ENCODE data around the gene CD300E.

The CD300E gene

DNA sequence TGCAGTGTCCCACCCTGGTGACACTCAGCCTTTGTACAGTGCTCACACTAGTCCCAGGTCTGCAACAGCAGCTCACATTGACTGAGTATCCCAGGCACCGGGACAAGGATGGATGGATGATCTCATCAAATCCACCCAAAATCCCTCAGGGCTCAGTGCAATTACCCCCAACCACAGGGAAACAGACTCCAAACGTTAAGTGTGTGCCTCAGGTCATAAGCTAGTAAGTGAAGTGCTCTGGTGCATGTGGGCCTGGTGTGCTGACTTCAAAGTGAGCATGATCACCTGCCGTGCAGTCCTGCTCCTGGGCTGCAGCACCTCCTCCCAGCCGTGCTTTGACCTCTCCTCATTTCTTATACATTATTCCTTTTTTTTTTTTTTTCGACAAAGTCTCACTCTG, 31.2 kb upstream of the CD300E start:
- TF ChIP-seq, protein P1, sequence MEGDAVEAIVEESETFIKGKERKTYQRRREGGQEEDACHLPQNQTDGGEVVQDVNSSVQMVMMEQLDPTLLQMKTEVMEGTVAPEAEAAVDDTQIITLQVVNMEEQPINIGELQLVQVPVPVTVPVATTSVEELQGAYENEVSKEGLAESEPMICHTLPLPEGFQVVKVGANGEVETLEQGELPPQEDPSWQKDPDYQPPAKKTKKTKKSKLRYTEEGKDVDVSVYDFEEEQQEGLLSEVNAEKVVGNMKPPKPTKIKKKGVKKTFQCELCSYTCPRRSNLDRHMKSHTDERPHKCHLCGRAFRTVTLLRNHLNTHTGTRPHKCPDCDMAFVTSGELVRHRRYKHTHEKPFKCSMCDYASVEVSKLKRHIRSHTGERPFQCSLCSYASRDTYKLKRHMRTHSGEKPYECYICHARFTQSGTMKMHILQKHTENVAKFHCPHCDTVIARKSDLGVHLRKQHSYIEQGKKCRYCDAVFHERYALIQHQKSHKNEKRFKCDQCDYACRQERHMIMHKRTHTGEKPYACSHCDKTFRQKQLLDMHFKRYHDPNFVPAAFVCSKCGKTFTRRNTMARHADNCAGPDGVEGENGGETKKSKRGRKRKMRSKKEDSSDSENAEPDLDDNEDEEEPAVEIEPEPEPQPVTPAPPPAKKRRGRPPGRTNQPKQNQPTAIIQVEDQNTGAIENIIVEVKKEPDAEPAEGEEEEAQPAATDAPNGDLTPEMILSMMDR (IDR thresholded peaks at IDR 0.05; ENCODE audit: insufficient read depth, low read depth, low read length, missing control alignments) = no peak
- DNase-seq (ENCODE audit: low read depth) = no peak
- H3K4me3 ChIP-seq (ENCODE audit: low read length) = no peak overlapping the region

DNA sequence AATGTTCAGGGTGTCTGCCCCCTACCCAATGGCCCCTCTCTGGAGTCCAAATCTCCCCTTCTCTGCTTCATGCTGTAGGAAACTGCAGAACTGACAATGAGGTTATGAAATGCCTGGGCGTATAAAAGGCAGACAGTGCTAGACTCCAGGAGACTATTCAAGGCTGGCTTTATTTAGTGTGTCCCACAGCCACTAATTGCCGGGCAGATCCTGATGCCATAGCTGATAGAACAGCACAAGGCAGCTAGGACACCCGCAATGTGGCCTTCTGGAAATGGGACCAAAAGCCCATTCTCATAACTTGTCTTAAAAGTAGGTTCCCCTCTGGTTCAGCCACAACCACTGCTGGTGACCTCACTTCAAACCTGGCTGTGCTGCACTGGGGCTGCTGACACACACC, 28.5 kb upstream of the CD300E start:
- TF ChIP-seq, protein P1 (IDR thresholded peaks at IDR 0.05; ENCODE audit: insufficient read depth, low read depth, low read length, missing control alignments) = no peak
- H3K4me3 ChIP-seq (ENCODE audit: low read length) = no peak overlapping the region
- DNase-seq (ENCODE audit: low read depth) = no peak

DNA sequence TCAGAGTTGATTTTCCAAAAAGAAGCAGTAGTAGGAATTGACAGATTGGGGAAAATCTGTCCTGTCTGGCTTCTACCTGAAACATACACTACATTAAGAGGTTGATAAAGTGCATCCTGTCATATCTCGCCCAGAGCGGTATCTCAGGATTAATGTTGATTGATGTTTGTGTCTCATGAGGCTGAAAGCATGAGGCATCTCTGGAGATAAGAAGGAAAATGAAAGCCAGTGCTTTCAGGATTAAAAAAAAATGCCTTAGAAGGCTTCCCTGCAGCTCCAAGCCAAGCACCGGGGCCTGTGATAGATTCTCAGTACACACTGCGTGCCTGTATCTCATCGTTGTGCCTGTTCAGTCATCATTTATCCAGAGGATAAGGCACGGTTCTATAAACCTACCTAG, 26.4 kb upstream of the CD300E start:
- no peak for DNase-seq (ENCODE audit: low read depth)
- no peak overlapping the region for H3K4me3 ChIP-seq (ENCODE audit: low read length)
- TF ChIP-seq, protein P1 (IDR thresholded peaks at IDR 0.05; ENCODE audit: insufficient read depth, low read depth, low read length, missing control alignments) = no peak

DNA sequence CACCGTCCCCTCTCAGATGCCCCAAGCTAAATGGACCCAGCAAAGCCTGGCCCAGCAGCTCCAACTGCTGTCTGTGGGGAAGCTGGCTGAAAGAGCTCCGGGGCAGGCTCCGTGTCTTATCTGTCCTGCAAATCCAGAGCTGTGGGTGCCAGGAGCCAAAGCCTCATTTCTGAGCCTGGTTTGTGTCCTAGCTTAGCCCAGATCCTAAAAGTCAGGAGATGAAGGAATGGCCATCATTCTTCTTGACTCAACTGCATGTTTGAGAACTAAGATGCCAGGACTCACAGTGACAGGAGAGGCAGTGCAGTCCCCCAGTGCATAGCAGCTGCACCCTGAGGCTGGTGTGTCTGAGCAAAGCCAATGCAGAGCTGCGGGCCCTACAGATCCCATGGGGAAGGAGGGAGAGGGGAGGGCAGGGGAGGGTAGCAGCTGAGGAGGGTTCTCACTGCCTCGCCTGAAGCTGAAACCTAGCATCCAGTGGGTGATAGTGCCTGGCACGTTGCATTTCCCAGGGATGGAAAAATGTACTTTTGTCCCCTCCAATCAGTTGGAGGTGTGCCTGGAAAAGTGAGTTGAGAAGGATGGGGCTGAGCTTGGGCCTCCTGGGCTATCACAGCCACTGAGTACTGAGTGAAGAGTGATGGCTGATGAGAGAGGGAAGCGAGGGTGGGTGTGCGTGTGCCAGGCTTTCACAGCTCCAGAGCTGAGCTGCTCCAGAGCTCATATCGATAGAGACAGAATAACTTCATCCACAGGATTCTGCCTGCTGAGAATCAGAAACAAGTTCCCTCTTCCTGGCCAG, 24.5 kb upstream of the CD300E start:
- no peak for DNase-seq (ENCODE audit: low read depth)
- TF ChIP-seq, protein P1 (IDR thresholded peaks at IDR 0.05; ENCODE audit: insufficient read depth, low read depth, low read length, missing control alignments) = no peak

DNA sequence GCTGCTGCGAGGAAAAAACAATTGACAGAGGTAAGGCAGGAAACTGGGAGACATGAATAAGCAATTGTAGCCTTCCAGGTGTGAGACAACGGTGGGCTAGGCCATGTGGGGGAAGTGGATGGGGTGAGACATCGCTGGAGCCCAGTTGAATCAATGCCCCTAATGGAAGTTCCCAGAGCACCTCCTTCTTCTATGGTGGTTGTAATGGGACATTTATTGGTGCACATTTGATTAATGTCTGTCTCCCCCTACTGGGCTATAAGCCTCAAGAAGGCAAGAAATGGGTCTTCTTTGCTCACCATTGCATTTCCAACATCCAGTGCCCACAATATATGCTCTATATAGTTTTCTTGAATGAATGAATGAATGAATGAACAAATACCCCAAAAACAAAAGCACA, 22.7 kb upstream of the CD300E start:
- no peak for DNase-seq (ENCODE audit: low read depth)
- no peak overlapping the region for H3K4me3 ChIP-seq (ENCODE audit: low read length)
- TF ChIP-seq, protein P1 (IDR thresholded peaks at IDR 0.05; ENCODE audit: insufficient read depth, low read depth, low read length, missing control alignments) = peak; percentile 44

More for the DNA sequence above, 24.5 kb upstream of the CD300E start:
- no peak overlapping the region for H3K4me3 ChIP-seq (ENCODE audit: low read length)

DNA sequence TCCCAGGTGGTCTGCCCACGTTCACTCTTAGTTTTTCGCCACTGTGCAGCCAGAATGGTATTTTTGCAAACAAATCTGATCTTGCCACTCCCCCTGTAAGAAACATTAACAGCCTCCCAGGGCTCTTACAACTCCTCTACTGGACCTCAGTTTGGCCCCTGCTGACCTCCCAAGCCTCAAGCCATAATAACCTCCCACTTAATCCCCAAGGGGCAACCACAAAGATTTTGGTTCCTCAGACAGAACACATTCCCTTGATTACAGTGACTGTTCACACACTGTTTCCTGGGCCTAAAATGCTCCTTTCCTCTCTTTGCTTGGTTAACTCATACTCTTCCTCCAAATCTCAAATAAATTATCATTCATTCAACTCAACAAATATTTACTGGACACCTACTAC, 21.5 kb upstream of the CD300E start:
- TF ChIP-seq, protein P1 (IDR thresholded peaks at IDR 0.05; ENCODE audit: insufficient read depth, low read depth, low read length, missing control alignments) = no peak
- DNase-seq (ENCODE audit: low read depth) = no peak
- no peak overlapping the region for H3K4me3 ChIP-seq (ENCODE audit: low read length)

DNA sequence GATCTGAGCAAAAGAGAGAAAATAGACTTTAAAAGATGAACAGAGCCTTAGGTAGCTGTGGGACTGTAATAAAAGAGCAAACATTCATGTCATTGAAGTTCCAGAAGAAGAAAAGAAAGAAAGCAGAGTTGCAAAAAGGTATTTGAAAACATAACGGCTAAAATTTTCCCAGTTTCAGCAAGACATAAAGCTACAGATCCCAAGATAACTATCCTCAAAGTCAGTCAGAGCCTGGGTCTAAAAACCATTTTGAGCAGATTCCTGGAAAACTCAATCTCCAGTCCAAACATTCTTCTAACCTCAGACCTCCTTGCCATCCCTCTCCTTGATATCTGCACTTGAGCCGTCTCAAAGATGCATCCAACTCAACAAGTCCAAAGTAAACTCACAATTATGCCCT, 20.9 kb upstream of the CD300E start:
- TF ChIP-seq, protein P1 (IDR thresholded peaks at IDR 0.05; ENCODE audit: insufficient read depth, low read depth, low read length, missing control alignments) = no peak
- DNase-seq (ENCODE audit: low read depth) = no peak

More for the DNA sequence above, 20.9 kb upstream of the CD300E start:
- H3K4me3 ChIP-seq (ENCODE audit: low read length) = no peak overlapping the region

All from epithelial cell of esophagus (primary cell).